SK-N-MC (cell line): ENCODE measurements around the gene LDLRAD3.

ENCODE experiments used
- EZH2 ChIP-seq: fragments of 200-600 bp; sonication (generic); IDR thresholded peaks from one replicate; pipeline ENCODE4 v1.6.1; 2017; ENCODE audit warnings: antibody characterized with exemption
- POLR2AphosphoS5 ChIP-seq: IDR thresholded peaks from 2 replicates; pipeline ENCODE4 v1.6.1; 2012; ENCODE audit warnings: mild to moderate bottlenecking, low read depth, low read length, borderline replicate concordance

DNA sequence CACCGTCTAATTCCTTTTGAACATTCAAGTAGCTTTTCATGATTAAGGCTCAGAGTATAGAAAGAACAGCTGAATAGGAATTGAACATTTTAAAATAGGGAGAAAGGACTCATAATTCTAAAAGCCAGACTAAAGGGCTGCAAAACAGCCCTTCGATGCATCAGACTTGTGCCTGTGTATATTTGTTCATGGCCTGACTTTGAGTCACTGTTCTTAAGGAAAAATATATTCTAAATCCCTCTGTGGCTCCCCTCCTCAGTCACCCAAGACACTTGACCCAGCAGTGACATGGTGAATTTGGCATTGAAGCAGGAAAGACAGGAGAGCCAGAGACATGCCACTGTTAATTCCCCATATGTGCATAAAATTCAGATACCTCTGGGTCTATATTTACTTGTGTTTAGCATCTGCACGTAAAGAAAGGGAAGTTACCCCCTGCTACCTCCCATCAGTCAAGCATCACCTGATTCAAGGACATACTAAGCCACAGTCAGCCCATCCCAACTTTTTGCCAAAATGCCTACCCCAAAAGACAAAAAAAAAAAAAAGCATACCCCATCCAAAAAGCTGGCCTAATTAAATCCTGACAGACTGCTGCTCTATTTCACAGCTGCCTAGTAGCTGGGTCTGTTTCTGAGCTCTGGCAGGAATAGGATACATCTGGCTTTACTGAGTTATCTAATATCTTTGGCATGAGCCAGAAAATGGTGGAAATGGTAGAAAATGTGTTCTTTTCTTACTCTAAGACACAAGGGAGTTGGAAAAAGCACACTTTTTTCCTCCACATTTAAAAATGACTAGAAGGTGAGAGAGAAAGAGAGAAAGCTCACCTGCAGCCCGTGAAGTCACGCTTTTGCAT lies 251.9 kb downstream of the LDLRAD3 start:
- TF ChIP-seq EZH2 (no peak), POLR2AphosphoS5 (no peak)
